Immature natural killer cell (primary cell): Measurements from ENCODE around the gene SHD. TPM values are rescaled to one million over a fixed set of nuclear protein-coding genes. Genes with fewer than 3 reads are reported as not detected.

Experiments
- DNase-seq, 3 donors: peaks; one replicate each; pipeline ENCODE4 v3.0.0; 2022; ENCODE audit warnings: mixed read lengths in 1 of 3
- H3K27ac Mint-ChIP-seq, 6 donors: one replicate each; pipeline ENCODE4 v1.8.0; 2020; ENCODE audit warnings: mixed read lengths in 6 of 6, mild to moderate bottlenecking in 5 of 6, inconsistent platforms in 4 of 6, moderate library complexity in 3 of 6
- H3K27me3 Mint-ChIP-seq, 3 donors: one replicate each; pipeline ENCODE4 v1.8.0; 2020 to 2021; ENCODE audit warnings: low read depth in 3 of 3, mild to moderate bottlenecking in 3 of 3, mixed read lengths in 3 of 3, moderate library complexity in 3 of 3, inconsistent platforms in 1 of 3
- H3K36me3 Mint-ChIP-seq, 3 donors: one replicate each; pipeline ENCODE4 v1.8.0; 2020; ENCODE audit warnings: mixed read lengths in 3 of 3, inconsistent platforms in 2 of 3, mild to moderate bottlenecking in 2 of 3
- H3K4me1 Mint-ChIP-seq, 2 donors: one replicate each; pipeline ENCODE4 v1.8.0; 2020; ENCODE audit warnings: inconsistent platforms in 2 of 2, mild to moderate bottlenecking in 2 of 2, mixed read lengths in 2 of 2, moderate library complexity in 1 of 2
- H3K4me3 Mint-ChIP-seq, 5 donors: one replicate each; pipeline ENCODE4 v1.8.0; 2020; ENCODE audit warnings: mild to moderate bottlenecking in 5 of 5, mixed read lengths in 5 of 5, inconsistent platforms in 3 of 5, moderate library complexity in 3 of 5
- H3K9me3 Mint-ChIP-seq, 6 donors: one replicate each; pipeline ENCODE4 v1.8.0; 2020; ENCODE audit warnings: mild to moderate bottlenecking in 6 of 6, mixed read lengths in 6 of 6, inconsistent platforms in 4 of 6, moderate library complexity in 3 of 6
- polyA plus RNA-seq, 3 donors: library from polyadenylated mRNA; unstranded; fragments of 300-500 nt; fragmentation: Illumina TruSeq; gene quantifications; one replicate each; pipeline ENCODE4 v1.2.3, GENCODE V29; 2021

The SHD gene
- polyA plus RNA-seq, 3 donors from 2014 or later: not detected

- H3K27ac Mint-ChIP-seq: no peak overlapping the region
- peaks cover 0 to 4% (median 0%) of the 10 kb centered on the region in 3 donors for H3K27me3 Mint-ChIP-seq
- no peak overlapping the region for H3K4me3 Mint-ChIP-seq
- H3K9me3 Mint-ChIP-seq: no peaks in the 10 kb centered on the region
- DNase-seq: no peak
- no peaks in the 10 kb centered on the region for H3K4me1 Mint-ChIP-seq
- H3K36me3 Mint-ChIP-seq: peaks cover 0 to 16% (median 8%) of the 10 kb centered on the region in 3 donors
Measured at GRCh38 chr19:4316956-4317355, 37.9 kb downstream of the SHD start.

DNA sequence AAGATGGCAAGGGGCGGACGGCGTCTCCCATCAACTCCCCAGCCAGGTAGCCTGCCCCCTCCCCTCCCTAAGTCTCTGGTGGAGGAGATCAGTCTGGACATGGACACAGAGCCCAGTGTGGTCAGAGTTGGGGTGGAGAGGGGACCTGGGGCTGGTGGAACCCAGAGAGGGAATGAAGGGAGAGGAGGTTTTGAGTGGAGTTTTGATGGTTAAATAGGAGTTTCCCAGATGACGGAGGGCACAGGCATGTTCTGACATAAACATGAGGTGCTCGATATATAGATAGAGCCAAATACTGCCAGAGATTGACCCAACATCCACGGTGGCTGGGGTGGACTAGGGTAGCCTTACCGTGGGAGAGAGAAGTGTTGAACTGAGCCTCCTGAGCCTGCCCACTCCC is 39.4 kb downstream of the SHD start:
- H3K27me3 Mint-ChIP-seq: peaks cover 0 to 4% (median 0%) of the 10 kb centered on the region in 3 donors
- peaks cover 0 to 16% (median 8%) of the 10 kb centered on the region in 3 donors for H3K36me3 Mint-ChIP-seq
- DNase-seq: no peak
- no peaks in the 10 kb centered on the region for H3K4me1 Mint-ChIP-seq
- H3K9me3 Mint-ChIP-seq: no peaks in the 10 kb centered on the region
- no peak overlapping the region for H3K27ac Mint-ChIP-seq
- H3K4me3 Mint-ChIP-seq: no peak overlapping the region

DNA sequence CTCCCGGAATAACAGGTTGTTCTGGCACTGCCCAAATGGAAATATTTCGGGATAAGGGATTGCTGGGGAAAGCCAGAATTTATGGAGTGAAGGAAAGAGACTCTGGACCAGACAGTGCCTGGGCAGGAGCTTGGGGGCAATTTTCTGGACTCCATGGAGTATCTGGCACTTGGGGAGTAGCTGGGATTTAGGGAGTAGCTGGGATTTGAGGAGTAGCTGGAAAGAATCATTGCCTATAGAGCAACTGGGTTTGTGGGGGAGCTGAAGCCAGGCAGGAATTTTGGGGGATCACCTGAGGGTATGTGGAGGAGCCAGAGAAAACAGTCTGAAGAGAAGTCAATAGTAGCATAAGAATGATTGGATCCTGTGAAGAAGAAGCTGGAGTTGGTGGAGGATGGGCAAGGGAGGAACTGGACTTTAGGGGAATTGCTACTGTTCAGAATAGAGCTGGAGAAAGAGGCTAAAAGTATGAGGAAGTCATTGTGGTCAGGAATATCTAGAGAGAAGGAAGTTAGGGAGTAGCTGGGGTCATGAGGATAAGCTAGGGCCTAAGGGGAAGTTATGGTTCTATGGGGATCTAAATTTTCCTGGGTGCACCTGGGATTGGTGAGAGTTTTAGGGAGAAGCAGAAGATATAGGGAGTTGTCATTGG is 40.1 kb downstream of the SHD start:
- Mint-ChIP-seq H3K36me3 (peaks cover 0 to 16% (median 8%) of the 10 kb centered on the region in 3 donors), H3K4me1 (no peaks in the 10 kb centered on the region), H3K9me3 (no peaks in the 10 kb centered on the region), H3K27me3 (peaks cover 0 to 4% (median 0%) of the 10 kb centered on the region in 3 donors), H3K27ac (no peak overlapping the region), H3K4me3 (no peak overlapping the region)
- DNase-seq: no peak

- H3K27ac Mint-ChIP-seq: peak overlapping the region in 2 of 6 donors; percentile 9 to 26
- H3K4me1 Mint-ChIP-seq: peaks cover 0 to 2% of the 10 kb centered on the region in 2 donors
Measured at GRCh38 chr19:4320419-4320818, 41.4 kb downstream of the SHD start.

DNA sequence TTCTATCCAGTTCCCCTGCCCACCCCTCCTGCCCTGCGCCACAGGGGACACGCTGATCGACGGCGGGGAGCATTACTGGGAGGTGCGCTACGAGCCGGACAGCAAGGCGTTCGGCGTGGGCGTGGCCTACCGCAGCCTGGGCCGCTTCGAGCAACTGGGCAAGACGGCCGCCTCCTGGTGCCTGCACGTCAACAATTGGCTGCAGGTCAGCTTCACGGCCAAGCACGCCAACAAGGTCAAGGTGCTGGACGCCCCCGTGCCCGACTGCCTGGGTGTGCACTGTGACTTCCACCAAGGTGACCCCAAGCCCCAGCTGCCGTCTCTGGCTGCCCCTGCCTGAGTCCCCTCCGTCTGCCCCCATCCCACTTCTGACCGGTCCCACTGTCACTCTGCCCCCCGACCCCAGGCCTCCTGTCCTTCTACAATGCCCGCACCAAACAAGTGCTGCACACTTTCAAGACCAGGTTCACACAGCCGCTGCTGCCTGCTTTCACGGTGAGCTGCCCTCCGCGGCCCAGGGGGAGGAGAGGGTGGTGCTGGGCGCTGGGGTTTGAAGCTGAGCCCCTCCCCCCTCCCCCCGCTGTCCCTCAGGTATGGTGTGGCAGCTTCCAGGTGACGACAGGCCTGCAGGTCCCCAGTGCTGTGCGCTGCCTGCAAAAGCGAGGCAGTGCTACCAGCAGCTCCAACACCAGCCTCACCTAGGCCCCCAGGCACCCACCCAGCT is 44.0 kb downstream of the SHD start:
- peaks cover 0 to 12% (median 2%) of the 10 kb centered on the region in 3 donors for H3K36me3 Mint-ChIP-seq
- peaks cover 0 to under 1% (median 0%) of the 10 kb centered on the region in 3 donors for H3K27me3 Mint-ChIP-seq
- H3K4me3 Mint-ChIP-seq: no peak overlapping the region
- no peak overlapping the region for H3K27ac Mint-ChIP-seq
- no peaks in the 10 kb centered on the region for H3K9me3 Mint-ChIP-seq
- no peak for DNase-seq
- peaks cover 18 to 19% of the 10 kb centered on the region in 2 donors for H3K4me1 Mint-ChIP-seq

More at GRCh38 chr19:4320419-4320818, 41.4 kb downstream of the SHD start:
- H3K9me3 Mint-ChIP-seq: no peaks in the 10 kb centered on the region
- no peak for DNase-seq
- no peak overlapping the region for H3K4me3 Mint-ChIP-seq
- peaks cover 0 to 1% (median 0%) of the 10 kb centered on the region in 3 donors for H3K27me3 Mint-ChIP-seq
- peaks cover 0 to 16% (median 8%) of the 10 kb centered on the region in 3 donors for H3K36me3 Mint-ChIP-seq

GRCh38 chr19:4323692-4324091 is 44.6 kb downstream of the SHD start:
- H3K9me3 Mint-ChIP-seq: no peaks in the 10 kb centered on the region
- no peak for DNase-seq
- H3K27me3 Mint-ChIP-seq: peaks cover 4 to 6% (median 5%) of the 10 kb centered on the region in 3 donors
- H3K4me3 Mint-ChIP-seq: no peak overlapping the region
- H3K27ac Mint-ChIP-seq: no peak overlapping the region
- H3K4me1 Mint-ChIP-seq: peaks cover 24 to 25% of the 10 kb centered on the region in 2 donors
- H3K36me3 Mint-ChIP-seq: peaks cover 0 to 8% (median 0%) of the 10 kb centered on the region in 3 donors

DNA sequence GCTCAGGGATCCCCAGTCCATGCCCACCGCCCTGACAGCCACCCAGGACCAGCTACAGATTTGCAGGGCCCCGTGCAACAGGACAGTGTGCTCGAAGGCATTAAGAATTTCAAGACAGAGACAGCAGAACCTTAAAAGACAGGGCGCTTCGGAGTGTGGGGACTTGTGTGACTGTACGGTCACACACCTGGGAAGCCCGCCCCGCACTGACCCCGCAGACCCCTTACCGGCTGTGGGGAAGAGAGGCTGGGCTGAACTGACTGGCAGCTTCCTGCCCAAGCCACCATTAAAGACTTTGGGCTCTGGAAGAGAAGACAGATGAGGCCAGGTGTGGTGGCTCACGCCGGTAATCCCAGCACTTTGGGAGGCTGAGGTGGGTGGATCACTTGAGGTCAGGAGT is 45.2 kb downstream of the SHD start:
- DNase-seq: no peak
- H3K27me3 Mint-ChIP-seq: peaks cover 8 to 12% (median 8%) of the 10 kb centered on the region in 3 donors
- H3K27ac Mint-ChIP-seq: no peak overlapping the region
- peaks cover 0 to 5% (median 0%) of the 10 kb centered on the region in 3 donors for H3K36me3 Mint-ChIP-seq
- peaks cover 27 to 30% of the 10 kb centered on the region in 2 donors for H3K4me1 Mint-ChIP-seq
- no peak overlapping the region for H3K4me3 Mint-ChIP-seq
- H3K9me3 Mint-ChIP-seq: no peaks in the 10 kb centered on the region

DNA sequence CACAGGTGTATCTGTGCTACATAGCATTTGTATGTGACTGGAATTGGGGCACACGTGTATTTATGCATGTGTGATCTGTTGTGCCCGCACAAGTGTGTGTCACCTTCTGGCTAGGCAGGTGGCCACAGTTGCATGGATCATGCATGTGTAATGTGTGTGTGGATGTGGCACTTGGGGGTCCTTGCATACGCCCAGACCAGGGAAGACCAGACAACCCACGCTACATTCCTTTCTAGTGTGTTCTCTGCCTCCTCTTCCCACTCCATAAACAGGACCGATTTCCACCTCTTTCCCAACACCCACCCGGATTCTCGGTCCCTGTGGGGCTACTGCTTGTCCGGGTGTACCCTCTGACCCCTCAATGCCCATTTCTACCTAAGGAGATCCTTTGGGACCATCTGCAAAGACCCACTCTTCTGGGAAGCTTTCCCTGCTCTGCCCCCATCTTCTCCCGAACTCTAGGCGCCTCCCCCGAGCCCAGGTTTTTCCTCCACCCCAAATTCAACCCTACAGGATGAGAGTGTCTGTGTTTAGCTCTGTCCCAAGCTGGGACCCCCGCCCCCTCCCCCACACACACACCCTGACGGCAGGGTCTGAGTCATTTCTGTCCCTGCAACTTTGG is 47.3 kb downstream of the SHD start:
- H3K4me3 Mint-ChIP-seq: peak overlapping the region; percentile 37 to 84 (median 59)
- H3K4me1 Mint-ChIP-seq: peaks cover 27 to 32% of the 10 kb centered on the region in 2 donors
- no peaks in the 10 kb centered on the region for H3K9me3 Mint-ChIP-seq
- DNase-seq: no peak
- no peaks in the 10 kb centered on the region for H3K36me3 Mint-ChIP-seq
- no peak overlapping the region for H3K27ac Mint-ChIP-seq
- H3K27me3 Mint-ChIP-seq: peaks cover 8 to 13% (median 13%) of the 10 kb centered on the region in 3 donors

- peak overlapping the region; percentile 80 to 84 (median 83) for H3K4me3 Mint-ChIP-seq
- no peak overlapping the region for H3K27ac Mint-ChIP-seq
- no peaks in the 10 kb centered on the region for H3K9me3 Mint-ChIP-seq
- H3K36me3 Mint-ChIP-seq: no peaks in the 10 kb centered on the region
- H3K4me1 Mint-ChIP-seq: peaks cover 27 to 32% of the 10 kb centered on the region in 2 donors
- H3K27me3 Mint-ChIP-seq: peaks cover 8 to 13% (median 13%) of the 10 kb centered on the region in 3 donors
- DNase-seq: peak in 1 of 3 donors; percentile 11
Measured at GRCh38 chr19:4326837-4327251, 47.8 kb downstream of the SHD start.

- peak overlapping the region; percentile 80 to 84 (median 83) for H3K4me3 Mint-ChIP-seq
- DNase-seq: peak; percentile 50 to 65 (median 51)
- H3K27ac Mint-ChIP-seq: peak overlapping the region in 4 of 6 donors; percentile 34 to 69 (median 60)
Measured at GRCh38 chr19:4327252-4327876, 48.3 kb downstream of the SHD start.

DNA sequence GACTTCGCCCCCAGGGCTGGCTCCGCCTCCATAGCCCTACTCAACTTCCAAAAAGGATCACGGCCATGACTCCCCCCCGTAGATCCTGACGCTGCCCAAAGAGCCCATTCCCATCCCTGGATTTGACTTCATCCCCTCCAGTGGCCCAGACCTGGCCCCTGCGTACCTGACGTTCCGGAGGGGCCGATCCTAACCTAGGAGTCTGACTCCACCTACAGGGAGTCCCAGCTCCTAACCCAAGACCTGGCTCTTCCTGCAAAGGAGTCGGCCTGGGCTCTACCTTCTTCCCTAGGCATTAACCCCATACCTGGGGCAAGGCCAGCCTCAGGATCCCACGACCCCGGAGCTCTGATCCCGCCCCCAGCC is 48.8 kb downstream of the SHD start:
- H3K36me3 Mint-ChIP-seq: no peaks in the 10 kb centered on the region
- DNase-seq: no peak
- H3K27ac Mint-ChIP-seq: peak overlapping the region in 2 of 6 donors; percentile 57 to 62
- peak overlapping the region; percentile 80 to 84 (median 83) for H3K4me3 Mint-ChIP-seq
- H3K9me3 Mint-ChIP-seq: no peaks in the 10 kb centered on the region
- H3K27me3 Mint-ChIP-seq: peaks cover 8 to 13% (median 13%) of the 10 kb centered on the region in 3 donors
- H3K4me1 Mint-ChIP-seq: peaks cover 27 to 32% of the 10 kb centered on the region in 2 donors

More at GRCh38 chr19:4327252-4327876, 48.3 kb downstream of the SHD start:
- Mint-ChIP-seq H3K4me1 (peaks cover 27 to 32% of the 10 kb centered on the region in 2 donors), H3K27me3 (peaks cover 8 to 13% (median 13%) of the 10 kb centered on the region in 3 donors), H3K9me3 (no peaks in the 10 kb centered on the region), H3K36me3 (no peaks in the 10 kb centered on the region)

- Mint-ChIP-seq H3K27me3 (peaks cover 8 to 13% (median 13%) of the 10 kb centered on the region in 3 donors), H3K27ac (peak overlapping the region in 5 of 6 donors; percentile 34 to 92 (median 62)), H3K4me1 (peaks cover 27 to 32% of the 10 kb centered on the region in 2 donors), H3K9me3 (no peaks in the 10 kb centered on the region), H3K36me3 (no peaks in the 10 kb centered on the region), H3K4me3 (peak overlapping the region; percentile 80 to 84 (median 83))
- peak; percentile 88 to 95 (median 91) for DNase-seq
Measured at GRCh38 chr19:4328243-4328990, 49.4 kb downstream of the SHD start.
